Cardiac fibroblast (primary cell): ENCODE results near the gene CDC16.
A peak's percentile ranks its signal among the peaks of the same experiment; 100 is the strongest.

Experiments
- DNase-seq, 2 donors: peaks; one replicate each; pipeline versions ENCODE4 v3.0.0 to v3.0.0-alpha.2; 2010; ENCODE audit warnings: low read depth in 2 of 2
- H3K4me3 ChIP-seq, 2 donors: replicated peaks in 1 of 2; 1 replicate in 1 of 2; 2 replicates in 1 of 2; pipeline ENCODE4 v1.5.1; 2011; ENCODE audit warnings: low read depth in 2 of 2, low read length in 2 of 2, mild to moderate bottlenecking in 2 of 2, moderate library complexity in 1 of 2
- CTCF ChIP-seq: IDR thresholded peaks from one replicate; pipeline ENCODE4 v1.5.1; 2011; ENCODE audit warnings: low read depth, mild to moderate bottlenecking, low read length, inconsistent platforms

CDC16 gene

GRCh38 chr13:114200399-114200911 lies 34.2 kb upstream of the CDC16 start:
- H3K4me3 ChIP-seq: no peak overlapping the region
- no peak for TF ChIP-seq CTCF
- no peak for DNase-seq

- H3K4me3 ChIP-seq: no peak overlapping the region
- TF ChIP-seq CTCF: no peak
- DNase-seq: no peak
Observed at GRCh38 chr13:114202581-114202980, 32.1 kb upstream of the CDC16 start.

GRCh38 chr13:114203536-114203935 lies 31.2 kb upstream of the CDC16 start:
- no peak for TF ChIP-seq CTCF
- H3K4me3 ChIP-seq: no peak overlapping the region
- no peak for DNase-seq

- DNase-seq: no peak
- no peak for TF ChIP-seq CTCF
Observed at GRCh38 chr13:114204894-114205293, 29.8 kb upstream of the CDC16 start.

GRCh38 chr13:114208134-114208533 lies 26.6 kb upstream of the CDC16 start:
- TF ChIP-seq CTCF: no peak
- no peak for DNase-seq
- no peak overlapping the region for H3K4me3 ChIP-seq

More at GRCh38 chr13:114204894-114205293, 29.8 kb upstream of the CDC16 start:
- H3K4me3 ChIP-seq: no peak overlapping the region

GRCh38 chr13:114211446-114212157 lies 23.1 kb upstream of the CDC16 start:
- DNase-seq: no peak
- TF ChIP-seq CTCF: no peak
- H3K4me3 ChIP-seq: no peak overlapping the region

- DNase-seq: peak in 1 of 2 donors; percentile 57
- TF ChIP-seq CTCF: no peak
- H3K4me3 ChIP-seq: no peak overlapping the region
Observed at GRCh38 chr13:114212158-114212495, 22.6 kb upstream of the CDC16 start.
